K562 (cell line): ENCODE results near the gene AGBL1. TPM values are rescaled to one million over a fixed set of nuclear protein-coding genes. Genes with fewer than 3 reads are reported as not detected.

Experiments
- ATAC-seq: fragments of 200-7000 bp; cut with Tn5 transposase; 3 replicates; pipeline ENCODE4 v1.9.1; 2020; ENCODE audit warnings: moderate library complexity
- BruUV-seq: library from RNA; stranded (reverse); fragments of 400-500 nt; replicated peaks from 2 replicates; lab custom pipeline; 2021; lab: Mats Ljungman, UMichigan
- CTCF ChIA-PET: fragments of 300-600 bp; formaldehyde crosslinking; extraction: SDS; loops from one replicate; lab custom pipeline; 2021; ENCODE audit warnings: low intra/inter-chr PET ratio; lab: Yijun Ruan, JAX
- POLR2A ChIA-PET: fragments of 300-600, 350-650 bp; sonication (Branson Sonifier 250); formaldehyde crosslinking; extraction: SDS; loops from one replicate; lab custom pipeline; 2021; ENCODE audit warnings: antibody characterized with exemption, inconsistent platforms; lab: Yijun Ruan, JAX
- DNase-seq, 4 experiments: peaks; one replicate each; pipeline versions ENCODE4 v3.0.0 to v3.0.0-alpha.2; 2011 to 2018; ENCODE audit warnings: low spot score in 3 of 4, mixed read lengths in 3 of 4; ENCODE audit errors: extremely low read depth in 1 of 4
- FAIRE-seq: peaks from 2 replicates; lab custom pipeline; 2011; peaks lifted over from hg19 to GRCh38; lab: Jason Lieb, UNC
- H2AFZ ChIP-seq: 2 replicates; pipeline ENCODE4 v1.6.0; 2011; ENCODE audit warnings: low read depth, low read length, control low read depth, inconsistent platforms
- H3K27ac ChIP-seq: fragments of 200-600 bp; 3 replicates; pipeline ENCODE4 v1.8.0; 2011; ENCODE audit warnings: low read depth, mild to moderate bottlenecking, control low read depth, inconsistent platforms, low read length, moderate library complexity, mixed read lengths; ENCODE audit errors: extremely low read depth
- H3K27me3 ChIP-seq, 2 experiments: fragments of 300-600 bp in 1 of 2; 2 replicates in 1 of 2; 3 replicates in 1 of 2; pipeline versions ENCODE4 v1.6.0 to v1.8.0; 2011; ENCODE audit warnings: inconsistent platforms in 2 of 2, low read length in 2 of 2, mild to moderate bottlenecking in 1 of 2, mixed read lengths in 1 of 2, moderate library complexity in 1 of 2; ENCODE audit not compliant: control insufficient read depth in 2 of 2, insufficient read depth in 2 of 2
- H3K36me3 ChIP-seq: fragments of 300-600 bp; 3 replicates; pipeline ENCODE4 v1.8.0; 2011; ENCODE audit warnings: mild to moderate bottlenecking, low read length, inconsistent platforms; ENCODE audit not compliant: control insufficient read depth, insufficient read depth
- H3K4me1 ChIP-seq, 2 experiments: fragments of 200-600 bp in 1 of 2; replicated peaks in 1 of 2; 2 replicates in 1 of 2; 3 replicates in 1 of 2; pipeline versions ENCODE4 v1.5.1 to v1.8.0; 2011; ENCODE audit warnings: inconsistent platforms in 2 of 2, low read length in 2 of 2, mild to moderate bottlenecking in 1 of 2, mixed read lengths in 1 of 2, moderate library complexity in 1 of 2; ENCODE audit not compliant: control insufficient read depth in 2 of 2, insufficient read depth in 2 of 2
- H3K4me2 ChIP-seq: 2 replicates; pipeline ENCODE4 v1.6.1; 2011; ENCODE audit warnings: low read length, control low read depth, inconsistent platforms, mixed read lengths; ENCODE audit not compliant: insufficient read depth
- H3K4me3 ChIP-seq: fragments of 200-600 bp; sonication (generic), shearing (Covaris generic); 2 replicates; pipeline ENCODE4 v1.5.1; 2016; ENCODE audit warnings: control low read depth, inconsistent platforms
- H3K79me2 ChIP-seq: fragments of 200-600 bp; 3 replicates; pipeline ENCODE4 v1.8.0; 2011; ENCODE audit warnings: low read length, inconsistent platforms; ENCODE audit not compliant: control insufficient read depth, insufficient read depth
- H3K9ac ChIP-seq, 2 experiments: 2 replicates each; pipeline versions ENCODE4 v1.6.0 to v1.6.1; 2011; ENCODE audit warnings: low read depth in 2 of 2, low read length in 2 of 2, control low read depth in 1 of 2, inconsistent platforms in 1 of 2, mild to moderate bottlenecking in 1 of 2, mixed read lengths in 1 of 2; ENCODE audit not compliant: insufficient read depth in 1 of 2
- H3K9me1 ChIP-seq: one replicate; pipeline ENCODE4 v1.6.0; 2011; ENCODE audit warnings: inconsistent platforms, mild to moderate bottlenecking, low read length, moderate library complexity; ENCODE audit not compliant: control insufficient read depth, insufficient read depth
- H3K9me3 ChIP-seq: replicated peaks from 2 replicates; pipeline ENCODE4 v1.5.1; 2011; ENCODE audit warnings: low read depth, low read length, inconsistent platforms; ENCODE audit not compliant: control insufficient read depth, insufficient read depth
- H4K20me1 ChIP-seq: replicated peaks from 2 replicates; pipeline ENCODE4 v1.6.1; 2011; ENCODE audit warnings: low read length, inconsistent platforms, mixed read lengths; ENCODE audit not compliant: control insufficient read depth, insufficient read depth
- NFE2 ChIP-seq: IDR thresholded peaks from 2 replicates; pipeline ENCODE4 v1.6.1; 2014; ENCODE audit warnings: antibody characterized with exemption, low read depth
- SRSF3 ChIP-seq: fragments of 200-400 bp; formaldehyde crosslinking; IDR thresholded peaks from 2 replicates; pipeline ENCODE4 v1.6.1; 2016; ENCODE audit warnings: mild to moderate bottlenecking, low read length, moderate library complexity; ENCODE audit not compliant: insufficient read depth
- ZNF324 ChIP-seq: fragments of 250-450 bp; sonication (Bioruptor Pico); IDR thresholded peaks from 2 replicates; pipeline ENCODE4 v1.4.0; 2020; ENCODE audit warnings: mild to moderate bottlenecking
- ZNF589 ChIP-seq: fragments of 200-800 bp; sonication (Bioruptor generic); IDR thresholded peaks from 2 replicates; pipeline ENCODE4 v1.6.1; 2016; ENCODE audit warnings: low read depth, missing genetic modification characterization, missing compliant biosample characterization
- WGBS: fragments of 100-300 bp; shearing (Covaris generic); methylation state at CpG from one replicate; pipeline ENCODE4 v1.1.6; 2016; ENCODE audit warnings: low coverage, mixed read lengths; ENCODE audit not compliant: insufficient coverage; ENCODE audit errors: missing lambda C conversion rate; 5-methylcytosine and 5-hydroxymethylcytosine counted together
- in situ Hi-C: fragments of 300-500 bp; cut with MboI; formaldehyde crosslinking; loops from 4 replicates; pipeline ENCODE4 v1.15.0; 2018; ENCODE audit warnings: inconsistent platforms, mixed read lengths
- intact Hi-C: fragments of 100-400 bp; cut with micrococcal nuclease; formaldehyde crosslinking; loops from 2 replicates; pipeline ENCODE4 v1.14.2; 2022
- polyA plus RNA-seq, 8 experiments: library from polyadenylated mRNA; depleted of rRNA in 4 of 8; stranded (reverse) in 5 of 8; unstranded in 3 of 8; fragments of >200 nt; fragmentation: Nextera tagmentation in 2 of 8; fragmentation: Illumina TruSeq in 1 of 8; extraction: Ambion mirVana in 2 of 8; extraction: Trizol in 1 of 8; gene quantifications; 2 replicates each; pipeline versions ENCODE4 v1.2.1 to v1.2.3, GENCODE V29; 2011 to 2014; ENCODE audit warnings: inconsistent platforms in 1 of 8, missing spikeins in 1 of 8
- total RNA-seq, 7 experiments: library from RNA; depleted of rRNA in 6 of 7; stranded (reverse); fragments of >200 nt in 6 of 7; fragmentation: Illumina TruSeq in 2 of 7; extraction: Trizol in 2 of 7; gene quantifications; 2 replicates each; pipeline versions ENCODE4 v1.2.1 to v1.2.3, GENCODE V29; 2011 to 2021; ENCODE audit warnings: low replicate concordance in 1 of 7
- TF ChIP-seq, protein P1 (sequence below): fragments of 250-450 bp; sonication (Bioruptor Pico); IDR thresholded peaks from 2 replicates; pipeline ENCODE4 v1.8.0; 2022; ENCODE audit warnings: moderate library complexity, mild to moderate bottlenecking, inconsistent platforms

AGBL1 gene
- total and polyA plus RNA-seq, 9 of the 15 experiments (the other 6 are each of a cell fraction or from before 2014, with no cell fraction given) = not detected

DNA sequence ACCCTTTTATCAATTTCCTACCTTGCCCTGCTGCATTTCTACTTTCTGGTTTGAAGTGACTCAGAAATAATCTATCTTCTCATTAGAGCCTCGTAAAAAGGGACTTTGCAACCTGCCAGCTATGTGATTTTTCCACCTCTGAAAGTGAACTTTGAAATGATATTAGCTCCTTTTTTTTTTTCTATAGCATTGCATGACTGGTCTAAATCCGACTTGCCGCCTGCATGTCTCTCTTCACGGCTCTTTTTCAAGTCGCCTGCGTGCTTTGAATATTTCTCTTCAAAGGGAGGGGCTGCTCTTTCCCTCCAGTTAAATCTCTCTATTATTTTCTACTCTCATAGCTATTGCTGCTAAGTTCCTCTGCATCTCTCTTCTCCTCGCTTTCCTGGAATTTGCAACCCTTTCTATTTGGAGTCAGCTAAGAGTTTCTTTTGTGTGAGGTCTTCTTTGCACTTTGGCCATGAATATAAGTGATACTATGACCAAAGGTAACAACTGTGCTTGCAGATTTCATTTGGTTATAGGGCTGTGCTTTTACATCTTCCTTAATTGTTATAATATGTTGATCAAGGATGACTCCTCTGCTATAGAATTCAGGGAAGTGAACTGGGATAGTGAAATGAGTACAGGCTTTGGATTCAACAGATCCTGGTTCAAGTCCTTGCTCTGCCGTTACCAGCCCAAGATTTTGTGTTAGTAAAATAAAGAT is 541.1 kb downstream of the AGBL1 start:
- no peak for TF ChIP-seq NFE2
- no peak for TF ChIP-seq SRSF3
- TF ChIP-seq ZNF589 (CRISPR knock-in tag) = no peak
- TF ChIP-seq, protein P1, sequence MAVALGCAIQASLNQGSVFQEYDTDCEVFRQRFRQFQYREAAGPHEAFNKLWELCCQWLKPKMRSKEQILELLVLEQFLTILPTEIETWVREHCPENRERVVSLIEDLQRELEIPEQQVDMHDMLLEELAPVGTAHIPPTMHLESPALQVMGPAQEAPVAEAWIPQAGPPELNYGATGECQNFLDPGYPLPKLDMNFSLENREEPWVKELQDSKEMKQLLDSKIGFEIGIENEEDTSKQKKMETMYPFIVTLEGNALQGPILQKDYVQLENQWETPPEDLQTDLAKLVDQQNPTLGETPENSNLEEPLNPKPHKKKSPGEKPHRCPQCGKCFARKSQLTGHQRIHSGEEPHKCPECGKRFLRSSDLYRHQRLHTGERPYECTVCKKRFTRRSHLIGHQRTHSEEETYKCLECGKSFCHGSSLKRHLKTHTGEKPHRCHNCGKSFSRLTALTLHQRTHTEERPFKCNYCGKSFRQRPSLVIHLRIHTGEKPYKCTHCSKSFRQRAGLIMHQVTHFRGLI (CRISPR knock-in tag) = no peak
- TF ChIP-seq ZNF324 (CRISPR knock-in tag) = no peak
- Histone ChIP-seq H3K4me3 (no peak overlapping the region), H3K9ac (no peak overlapping the region), H2AFZ (no peak overlapping the region), H3K4me2 (no peak overlapping the region), H3K36me3 (no peaks in the 10 kb centered on the region), H3K9me3 (no peaks in the 10 kb centered on the region; the same call in 1 of the 2 replicates), H3K27ac (no peak overlapping the region), H3K27me3 (no peaks in the 10 kb centered on the region), H3K9me1 (no peaks in the 10 kb centered on the region), H3K4me1 (no peaks in the 10 kb centered on the region), H3K79me2 (no peaks in the 10 kb centered on the region), H4K20me1 (no peaks in the 10 kb centered on the region)
- FAIRE-seq = no peak
- 2% methylated on average over 8 of the region's 8 CpGs for WGBS
- intact Hi-C loops (no loop called here), in situ Hi-C loops (no loop called here)
- POLR2A ChIA-PET = no interaction called here
- CTCF ChIA-PET = no interaction called here
- BruUV-seq = no TSS peak
- DNase-seq = no peak
- ATAC-seq = no peak
